ENCODE results near the gene GALNT6. TPM values are rescaled to one million over a fixed set of nuclear protein-coding genes. Genes with fewer than 3 reads are reported as not detected.

GALNT6 gene, protein sequence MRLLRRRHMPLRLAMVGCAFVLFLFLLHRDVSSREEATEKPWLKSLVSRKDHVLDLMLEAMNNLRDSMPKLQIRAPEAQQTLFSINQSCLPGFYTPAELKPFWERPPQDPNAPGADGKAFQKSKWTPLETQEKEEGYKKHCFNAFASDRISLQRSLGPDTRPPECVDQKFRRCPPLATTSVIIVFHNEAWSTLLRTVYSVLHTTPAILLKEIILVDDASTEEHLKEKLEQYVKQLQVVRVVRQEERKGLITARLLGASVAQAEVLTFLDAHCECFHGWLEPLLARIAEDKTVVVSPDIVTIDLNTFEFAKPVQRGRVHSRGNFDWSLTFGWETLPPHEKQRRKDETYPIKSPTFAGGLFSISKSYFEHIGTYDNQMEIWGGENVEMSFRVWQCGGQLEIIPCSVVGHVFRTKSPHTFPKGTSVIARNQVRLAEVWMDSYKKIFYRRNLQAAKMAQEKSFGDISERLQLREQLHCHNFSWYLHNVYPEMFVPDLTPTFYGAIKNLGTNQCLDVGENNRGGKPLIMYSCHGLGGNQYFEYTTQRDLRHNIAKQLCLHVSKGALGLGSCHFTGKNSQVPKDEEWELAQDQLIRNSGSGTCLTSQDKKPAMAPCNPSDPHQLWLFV
- 12.3 TPM for total RNA-seq
- polyA plus RNA-seq: 3.7 TPM
- long read RNA-seq, donor 1: 0 reads
- long read RNA-seq, donor 2: 0 reads
- long read RNA-seq, donor 3, partial matches to known transcripts: 6 of 8 reads
- long read RNA-seq, donor 3, other reads (novel, unspliced or antisense): 0 of 8 reads
- long read RNA-seq, donor 4: 0 reads
- long read RNA-seq, donor 5: 0 reads
- long read RNA-seq, donor 6: 0 reads
- long read RNA-seq, donor 7, partial matches to known transcripts: 0 of 2 reads
- long read RNA-seq, donor 7, other reads (novel, unspliced or antisense): 0 of 2 reads
- long read RNA-seq, donor 8: 0 reads
- long read RNA-seq, donor 9: 0 reads
- long read RNA-seq, donor 10, partial matches to known transcripts: 0 of 3 reads
- long read RNA-seq, donor 10, other reads (novel, unspliced or antisense): 0 of 3 reads

DNA sequence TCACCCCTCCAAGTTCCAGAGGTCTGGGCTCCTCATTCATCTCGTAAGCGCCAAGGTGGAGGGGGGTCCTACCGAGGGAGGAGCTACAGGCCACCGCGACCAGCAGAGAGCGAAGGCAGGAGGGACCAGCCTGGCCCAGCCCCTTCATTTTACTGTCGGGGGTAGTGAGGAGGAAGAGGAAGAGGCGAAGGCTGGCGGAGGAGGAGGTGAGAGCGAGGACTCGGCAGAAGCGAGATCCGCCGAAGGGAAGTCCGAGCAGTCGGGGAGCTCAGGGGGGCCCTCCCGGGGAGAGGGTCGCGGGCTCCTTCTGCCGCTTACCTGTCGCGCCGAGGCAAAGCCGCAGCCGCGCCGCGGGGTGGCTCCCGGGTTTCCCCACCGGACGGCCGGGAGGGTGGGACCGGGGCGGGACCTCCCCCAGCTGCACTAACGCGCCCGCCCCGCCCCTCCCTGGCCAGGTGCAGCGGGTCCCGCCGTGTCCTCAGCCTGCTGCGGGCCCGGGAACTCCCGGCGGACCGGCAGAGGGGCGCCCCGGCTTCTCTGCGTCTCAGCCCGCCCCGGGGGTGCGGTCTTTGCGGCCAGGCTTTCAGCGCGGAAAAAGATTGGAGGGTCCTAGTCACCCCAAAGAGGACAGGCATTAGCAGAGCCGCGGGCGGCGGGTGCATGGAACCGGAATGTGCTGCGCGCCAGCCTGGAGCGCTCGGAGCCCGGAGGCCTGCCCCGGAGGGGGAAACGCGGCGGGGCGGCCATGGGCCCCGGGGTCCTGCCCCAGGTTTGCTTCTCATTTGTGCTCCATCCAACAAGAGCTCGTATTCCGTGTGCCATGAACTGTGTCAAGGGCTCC lies at the start of gene GALNT6:
TSS of gene GALNT6 (minus strand) at position 124 of the 841 bp plus-strand sequence. CDS start 11,625 bp downstream, outside the sequence.
- DNase-seq (ENCODE audit: low read depth in 6 of 9, low spot score in 9 of 9): peak in 7 of 9 donors; percentile 48 to 80 (median 64)
- peak within 1 kb of the TSS; percentile 36 to 63 for H3K27ac ChIP-seq (ENCODE audit: low read depth in 1 of 2, low read length in 1 of 2)
- no peaks in the 10 kb centered on the region for H3K36me3 ChIP-seq (ENCODE audit: control insufficient read depth in 2 of 2, insufficient read depth in 2 of 2, low read length in 1 of 2)
- H3K27me3 ChIP-seq (ENCODE audit: control insufficient read depth in 2 of 2, insufficient read depth in 1 of 2, low read length in 1 of 2): peaks cover 0 to 14% of the 10 kb centered on the region in 2 donors
- WGBS: under 1% methylated on average over 73 of the region's 73 CpGs
- H3K4me1 ChIP-seq (ENCODE audit: control insufficient read depth in 2 of 2, insufficient read depth in 2 of 2, low read length in 2 of 2): peaks cover 41 to 84% of the 10 kb centered on the region in 2 donors
- peaks cover 0 to 2% of the 10 kb centered on the region in 2 donors for H3K9me3 ChIP-seq (ENCODE audit: control insufficient read depth in 2 of 2, insufficient read depth in 1 of 2, low read length in 1 of 2)
- H3K4me3 ChIP-seq (ENCODE audit: low read length in 2 of 2): peak within 1 kb of the TSS; percentile 62 to 70

DNA sequence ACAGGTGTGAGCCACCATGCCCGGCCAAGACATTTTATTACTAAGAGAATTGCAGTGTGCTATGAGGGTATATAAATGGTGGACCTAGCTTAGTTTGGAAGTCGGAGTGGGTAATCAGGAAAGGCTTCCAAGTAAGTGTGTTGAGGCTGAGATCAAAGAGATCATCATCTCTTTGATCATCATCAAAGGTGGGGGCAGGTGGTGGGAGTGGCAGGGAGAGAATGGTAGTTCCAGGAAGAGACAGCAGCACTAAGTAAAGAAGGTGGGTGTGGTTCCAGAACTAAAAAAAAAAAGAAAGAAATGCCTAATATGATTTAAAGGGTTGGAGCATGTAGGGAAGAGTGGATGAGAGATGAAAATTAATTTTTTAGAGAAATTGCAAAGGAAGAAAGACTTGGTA lies 48.1 kb upstream of the GALNT6 start:
- Histone ChIP-seq H3K9me3 (ENCODE audit: control insufficient read depth in 2 of 2, insufficient read depth in 1 of 2, low read length in 1 of 2) (no peaks in the 10 kb centered on the region), H3K4me3 (ENCODE audit: low read length in 2 of 2) (no peak overlapping the region), H3K27ac (ENCODE audit: low read depth in 1 of 2, low read length in 1 of 2) (no peak overlapping the region), H3K36me3 (ENCODE audit: control insufficient read depth in 2 of 2, insufficient read depth in 2 of 2, low read length in 1 of 2) (no peaks in the 10 kb centered on the region), H3K4me1 (ENCODE audit: control insufficient read depth in 2 of 2, insufficient read depth in 2 of 2, low read length in 2 of 2) (no peaks in the 10 kb centered on the region), H3K27me3 (ENCODE audit: control insufficient read depth in 2 of 2, insufficient read depth in 1 of 2, low read length in 1 of 2) (no peaks in the 10 kb centered on the region)
- no peak for DNase-seq (ENCODE audit: low read depth in 6 of 9, low spot score in 9 of 9)
- 95% methylated on average over 2 of the region's 2 CpGs for WGBS

DNA sequence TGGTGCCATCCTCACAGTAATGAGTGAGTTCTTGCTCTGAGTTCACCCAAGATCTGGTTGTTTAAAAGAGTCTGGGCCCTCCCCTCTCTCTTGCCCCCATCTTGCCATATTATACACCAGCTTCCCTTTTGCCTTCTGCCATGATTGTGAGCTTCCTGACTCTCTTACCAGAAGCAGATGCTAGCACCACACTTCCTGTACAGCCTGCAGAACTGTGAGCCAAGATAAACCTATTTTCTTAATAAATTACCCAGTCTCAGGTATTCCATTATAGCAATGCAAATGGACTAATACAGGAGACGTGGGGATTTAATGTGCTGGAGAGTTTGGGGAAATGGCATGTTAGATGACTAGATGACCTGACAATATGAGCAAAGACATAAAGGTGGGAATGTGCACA lies 46.2 kb upstream of the GALNT6 start:
- Histone ChIP-seq H3K27ac (ENCODE audit: low read depth in 1 of 2, low read length in 1 of 2) (no peak overlapping the region), H3K4me1 (ENCODE audit: control insufficient read depth in 2 of 2, insufficient read depth in 2 of 2, low read length in 2 of 2) (no peaks in the 10 kb centered on the region), H3K36me3 (ENCODE audit: control insufficient read depth in 2 of 2, insufficient read depth in 2 of 2, low read length in 1 of 2) (no peaks in the 10 kb centered on the region), H3K4me3 (ENCODE audit: low read length in 2 of 2) (no peak overlapping the region), H3K27me3 (ENCODE audit: control insufficient read depth in 2 of 2, insufficient read depth in 1 of 2, low read length in 1 of 2) (no peaks in the 10 kb centered on the region), H3K9me3 (ENCODE audit: control insufficient read depth in 2 of 2, insufficient read depth in 1 of 2, low read length in 1 of 2) (no peaks in the 10 kb centered on the region)
- no peak for DNase-seq (ENCODE audit: low read depth in 6 of 9, low spot score in 9 of 9)
- 65% methylated on average over 1 of the region's 1 CpG for WGBS

DNA sequence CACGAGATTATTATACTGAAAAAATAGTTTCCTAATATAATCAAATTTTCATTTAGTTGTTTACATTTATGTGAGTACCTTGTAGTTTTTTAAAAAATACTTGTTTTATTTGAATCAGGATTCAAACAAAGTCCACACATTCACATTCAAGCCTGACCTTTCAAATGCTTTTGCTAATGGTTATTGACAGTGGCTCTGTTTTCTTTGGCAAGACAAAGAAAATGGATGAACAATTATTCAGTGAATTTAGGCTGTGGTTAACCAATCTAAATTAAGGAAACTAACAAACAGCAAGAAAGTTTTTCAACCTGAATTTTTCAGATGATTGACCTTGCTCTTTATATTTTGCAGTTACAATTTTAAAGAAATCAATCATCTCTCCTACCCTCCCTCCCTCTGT lies 43.1 kb upstream of the GALNT6 start:
- no peak overlapping the region for H3K4me3 ChIP-seq (ENCODE audit: low read length in 2 of 2)
- WGBS: 98% methylated on average over 1 of the region's 1 CpG
- H3K36me3 ChIP-seq (ENCODE audit: control insufficient read depth in 2 of 2, insufficient read depth in 2 of 2, low read length in 1 of 2): no peaks in the 10 kb centered on the region
- H3K9me3 ChIP-seq (ENCODE audit: control insufficient read depth in 2 of 2, insufficient read depth in 1 of 2, low read length in 1 of 2): no peaks in the 10 kb centered on the region
- H3K4me1 ChIP-seq (ENCODE audit: control insufficient read depth in 2 of 2, insufficient read depth in 2 of 2, low read length in 2 of 2): no peaks in the 10 kb centered on the region
- no peak overlapping the region for H3K27ac ChIP-seq (ENCODE audit: low read depth in 1 of 2, low read length in 1 of 2)
- no peaks in the 10 kb centered on the region for H3K27me3 ChIP-seq (ENCODE audit: control insufficient read depth in 2 of 2, insufficient read depth in 1 of 2, low read length in 1 of 2)
- no peak for DNase-seq (ENCODE audit: low read depth in 6 of 9, low spot score in 9 of 9)

DNA sequence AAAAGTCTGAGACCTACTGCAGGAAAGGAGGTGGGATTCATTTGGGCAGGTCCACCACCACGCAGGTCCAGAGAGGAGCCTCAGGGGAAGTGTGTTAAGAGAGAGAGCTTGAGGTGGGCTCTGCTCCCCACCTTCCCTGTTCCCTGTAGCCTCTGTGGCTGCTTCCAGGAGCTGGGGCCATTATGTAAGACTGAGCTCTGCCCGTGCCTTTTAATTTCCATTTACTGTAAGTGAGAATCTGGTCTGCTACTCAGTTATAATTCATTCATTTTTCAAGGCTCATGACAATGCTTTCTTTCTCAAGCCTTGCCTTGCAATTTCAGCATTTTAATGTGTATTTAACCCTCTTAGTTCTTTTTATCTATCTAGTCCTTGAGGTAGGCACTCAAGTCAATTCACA lies 41.7 kb upstream of the GALNT6 start:
- no peak overlapping the region for H3K27ac ChIP-seq (ENCODE audit: low read depth in 1 of 2, low read length in 1 of 2)
- H3K4me3 ChIP-seq (ENCODE audit: low read length in 2 of 2): no peak overlapping the region
- H3K9me3 ChIP-seq (ENCODE audit: control insufficient read depth in 2 of 2, insufficient read depth in 1 of 2, low read length in 1 of 2): no peaks in the 10 kb centered on the region
- no peaks in the 10 kb centered on the region for H3K27me3 ChIP-seq (ENCODE audit: control insufficient read depth in 2 of 2, insufficient read depth in 1 of 2, low read length in 1 of 2)
- H3K36me3 ChIP-seq (ENCODE audit: control insufficient read depth in 2 of 2, insufficient read depth in 2 of 2, low read length in 1 of 2): no peaks in the 10 kb centered on the region
- no peak for DNase-seq (ENCODE audit: low read depth in 6 of 9, low spot score in 9 of 9)
- no peaks in the 10 kb centered on the region for H3K4me1 ChIP-seq (ENCODE audit: control insufficient read depth in 2 of 2, insufficient read depth in 2 of 2, low read length in 2 of 2)
- 96% methylated on average over 2 of the region's 2 CpGs for WGBS

DNA sequence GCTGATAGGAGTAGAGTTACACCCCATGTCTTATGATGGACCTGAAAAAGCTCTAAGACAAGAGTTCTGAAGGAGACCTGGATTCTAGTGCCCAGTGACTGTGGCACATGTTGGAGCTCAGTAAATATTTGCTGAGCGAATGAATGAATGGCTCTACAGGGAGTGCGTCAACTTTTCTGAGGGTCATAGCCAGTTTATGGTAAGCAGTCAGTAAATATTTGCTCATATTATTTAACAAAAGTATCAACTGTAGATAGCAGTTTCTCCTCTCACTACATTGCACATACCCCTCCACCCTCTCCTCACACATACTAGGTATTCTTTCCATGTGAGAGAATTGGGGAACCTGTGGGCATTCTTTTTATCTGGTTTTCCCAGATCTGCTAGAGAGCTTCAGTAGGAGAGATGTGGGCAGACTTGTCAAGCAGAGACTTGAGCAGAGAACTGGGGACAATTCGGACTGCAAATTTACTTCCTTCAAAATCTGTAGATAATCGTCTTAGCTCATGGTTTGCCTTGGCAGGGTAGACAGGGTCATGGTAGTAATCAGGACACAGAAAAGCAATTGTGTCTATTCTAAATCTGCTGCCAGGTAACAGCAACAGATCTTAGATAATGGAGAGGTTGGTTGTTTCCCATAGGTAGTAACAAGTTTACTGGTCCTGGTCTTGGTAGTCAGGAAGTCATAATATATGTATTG lies 39.1 kb upstream of the GALNT6 start:
- Histone ChIP-seq H3K36me3 (ENCODE audit: control insufficient read depth in 2 of 2, insufficient read depth in 2 of 2, low read length in 1 of 2) (no peaks in the 10 kb centered on the region), H3K4me3 (ENCODE audit: low read length in 2 of 2) (no peak overlapping the region), H3K9me3 (ENCODE audit: control insufficient read depth in 2 of 2, insufficient read depth in 1 of 2, low read length in 1 of 2) (no peaks in the 10 kb centered on the region), H3K27ac (ENCODE audit: low read depth in 1 of 2, low read length in 1 of 2) (no peak overlapping the region), H3K4me1 (ENCODE audit: control insufficient read depth in 2 of 2, insufficient read depth in 2 of 2, low read length in 2 of 2) (no peaks in the 10 kb centered on the region), H3K27me3 (ENCODE audit: control insufficient read depth in 2 of 2, insufficient read depth in 1 of 2, low read length in 1 of 2) (peaks cover 1 to 6% of the 10 kb centered on the region in 2 donors)
- 72% methylated on average over 4 of the region's 4 CpGs for WGBS
- DNase-seq (ENCODE audit: low read depth in 6 of 9, low spot score in 9 of 9): no peak

DNA sequence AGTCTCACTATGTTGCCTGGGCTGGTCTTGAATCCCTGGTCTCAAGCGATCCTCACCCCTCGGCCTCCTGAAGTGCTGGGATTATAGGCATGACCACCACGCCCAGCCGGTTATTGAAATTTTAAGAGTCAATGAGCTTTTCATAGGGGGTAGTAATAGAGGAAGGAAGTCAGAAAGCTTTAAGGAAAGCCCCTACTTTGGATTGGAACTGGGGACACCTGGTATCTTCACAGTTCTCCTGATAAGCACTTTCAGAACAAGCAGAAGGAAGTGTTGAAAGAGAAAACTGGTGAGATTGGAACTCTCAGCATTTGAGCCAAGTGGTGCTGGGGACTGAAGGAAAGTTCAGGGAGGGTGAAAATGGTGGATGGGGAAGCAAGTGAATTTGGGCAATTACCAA lies 38.5 kb upstream of the GALNT6 start:
- H3K4me1 ChIP-seq (ENCODE audit: control insufficient read depth in 2 of 2, insufficient read depth in 2 of 2, low read length in 2 of 2): peaks cover 5 to 6% of the 10 kb centered on the region in 2 donors
- DNase-seq (ENCODE audit: low read depth in 6 of 9, low spot score in 9 of 9): no peak
- no peak overlapping the region for H3K27ac ChIP-seq (ENCODE audit: low read depth in 1 of 2, low read length in 1 of 2)
- H3K9me3 ChIP-seq (ENCODE audit: control insufficient read depth in 2 of 2, insufficient read depth in 1 of 2, low read length in 1 of 2): no peaks in the 10 kb centered on the region
- 98% methylated on average over 4 of the region's 4 CpGs for WGBS
- H3K27me3 ChIP-seq (ENCODE audit: control insufficient read depth in 2 of 2, insufficient read depth in 1 of 2, low read length in 1 of 2): peaks cover 4 to 12% of the 10 kb centered on the region in 2 donors
- H3K4me3 ChIP-seq (ENCODE audit: low read length in 2 of 2): no peak overlapping the region
- no peaks in the 10 kb centered on the region for H3K36me3 ChIP-seq (ENCODE audit: control insufficient read depth in 2 of 2, insufficient read depth in 2 of 2, low read length in 1 of 2)

DNA sequence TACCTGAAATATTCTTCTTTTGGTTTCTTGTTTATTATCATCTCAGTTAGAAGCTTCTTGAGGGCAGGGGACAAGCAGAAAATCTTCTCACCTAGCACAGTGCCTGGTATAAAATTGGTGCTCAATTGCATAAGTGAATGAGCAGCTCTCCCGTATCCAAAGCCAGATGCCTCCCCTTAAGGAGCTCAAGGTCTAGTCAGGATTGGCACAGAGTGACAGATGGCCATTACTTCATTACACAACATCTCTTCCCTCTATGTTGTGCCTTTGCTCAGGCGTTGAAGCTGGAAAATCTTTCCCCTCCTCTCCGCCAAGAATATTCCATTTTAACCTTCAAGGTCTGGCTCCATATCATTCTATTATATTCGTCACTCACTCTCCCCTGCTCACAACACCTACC lies 37.0 kb upstream of the GALNT6 start:
- WGBS: 97% methylated on average over 4 of the region's 4 CpGs
- H3K4me3 ChIP-seq (ENCODE audit: low read length in 2 of 2): no peak overlapping the region
- peaks cover 12% of the 10 kb centered on the region in 2 donors for H3K4me1 ChIP-seq (ENCODE audit: control insufficient read depth in 2 of 2, insufficient read depth in 2 of 2, low read length in 2 of 2)
- H3K27me3 ChIP-seq (ENCODE audit: control insufficient read depth in 2 of 2, insufficient read depth in 1 of 2, low read length in 1 of 2): peaks cover 4 to 19% of the 10 kb centered on the region in 2 donors
- no peaks in the 10 kb centered on the region for H3K9me3 ChIP-seq (ENCODE audit: control insufficient read depth in 2 of 2, insufficient read depth in 1 of 2, low read length in 1 of 2)
- no peak overlapping the region for H3K27ac ChIP-seq (ENCODE audit: low read depth in 1 of 2, low read length in 1 of 2)
- H3K36me3 ChIP-seq (ENCODE audit: control insufficient read depth in 2 of 2, insufficient read depth in 2 of 2, low read length in 1 of 2): no peaks in the 10 kb centered on the region
- no peak for DNase-seq (ENCODE audit: low read depth in 6 of 9, low spot score in 9 of 9)
